GM08714 (cell line): ENCODE measurements around the gene BORCS5.
"Not testable (repeated sequence)": the region's sequence is repeated elsewhere in the genome, so short reads cannot be mapped to it uniquely, and the experiment has no call there.

Experiments
- H3K4me3 ChIP-seq: fragments of 200-500 bp; sonication (Bioruptor generic); 2 replicates; pipeline ENCODE4 v1.5.1; 2014; ENCODE audit warnings: mild to moderate bottlenecking, low read length, inconsistent platforms
- ZNF274 ChIP-seq: IDR thresholded peaks from 2 replicates; pipeline ENCODE4 v1.6.1; 2012; ENCODE audit warnings: mild to moderate bottlenecking, low read depth, low read length

The BORCS5 gene

DNA sequence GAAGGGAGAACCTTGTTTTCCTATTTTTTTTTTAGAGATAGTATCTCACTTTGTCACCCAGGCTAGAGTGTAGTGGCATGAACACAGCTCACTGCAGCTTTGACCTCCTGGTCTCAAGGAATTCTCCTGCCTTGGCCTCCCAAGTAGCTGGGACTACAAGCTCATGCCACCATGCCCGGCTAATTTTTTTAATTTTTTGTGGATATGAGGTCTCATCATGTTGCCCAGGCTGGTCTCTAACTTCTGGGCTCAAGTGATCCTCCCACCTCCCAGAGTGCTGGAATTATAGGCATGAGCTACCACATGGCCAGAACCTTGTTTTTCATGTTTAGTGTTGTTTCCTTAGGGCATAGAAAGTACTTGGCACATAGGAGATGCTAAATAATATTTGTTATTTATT lies 20.4 kb upstream of the BORCS5 start:
- no peak for TF ChIP-seq ZNF274
- H3K4me3 ChIP-seq, result no peak overlapping the region

DNA sequence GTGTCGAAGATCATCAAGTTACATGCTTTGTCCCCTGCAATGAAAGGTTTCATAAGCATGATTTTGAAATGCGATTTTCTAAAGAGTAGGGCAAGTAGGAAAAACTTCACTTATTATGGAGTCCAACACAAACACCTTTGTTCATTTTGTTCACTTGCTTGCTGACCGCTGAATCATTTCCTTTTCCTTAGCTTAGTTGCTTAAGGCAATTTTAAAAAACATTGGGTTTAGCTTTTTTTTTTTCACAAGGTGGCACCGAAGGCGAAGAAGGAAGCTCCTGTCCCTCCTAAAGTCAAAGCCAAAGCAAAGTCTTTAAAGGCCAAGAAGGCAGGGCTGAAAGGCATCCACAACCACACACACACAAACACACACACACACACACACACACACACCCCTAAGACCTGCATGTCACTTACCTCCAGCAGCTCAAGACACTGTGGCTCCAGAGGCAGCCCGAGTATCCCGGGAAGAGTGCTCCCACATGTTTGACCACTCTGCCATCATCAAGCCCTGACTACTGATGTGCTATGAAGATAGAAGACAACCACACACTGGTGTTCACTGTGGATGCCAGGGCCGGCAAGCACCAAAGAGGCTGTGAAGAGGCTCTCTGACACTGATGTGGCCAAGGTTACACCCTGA lies 18.2 kb upstream of the BORCS5 start:
- H3K4me3 ChIP-seq, result no peak overlapping the region
- TF ChIP-seq ZNF274, result no peak

DNA sequence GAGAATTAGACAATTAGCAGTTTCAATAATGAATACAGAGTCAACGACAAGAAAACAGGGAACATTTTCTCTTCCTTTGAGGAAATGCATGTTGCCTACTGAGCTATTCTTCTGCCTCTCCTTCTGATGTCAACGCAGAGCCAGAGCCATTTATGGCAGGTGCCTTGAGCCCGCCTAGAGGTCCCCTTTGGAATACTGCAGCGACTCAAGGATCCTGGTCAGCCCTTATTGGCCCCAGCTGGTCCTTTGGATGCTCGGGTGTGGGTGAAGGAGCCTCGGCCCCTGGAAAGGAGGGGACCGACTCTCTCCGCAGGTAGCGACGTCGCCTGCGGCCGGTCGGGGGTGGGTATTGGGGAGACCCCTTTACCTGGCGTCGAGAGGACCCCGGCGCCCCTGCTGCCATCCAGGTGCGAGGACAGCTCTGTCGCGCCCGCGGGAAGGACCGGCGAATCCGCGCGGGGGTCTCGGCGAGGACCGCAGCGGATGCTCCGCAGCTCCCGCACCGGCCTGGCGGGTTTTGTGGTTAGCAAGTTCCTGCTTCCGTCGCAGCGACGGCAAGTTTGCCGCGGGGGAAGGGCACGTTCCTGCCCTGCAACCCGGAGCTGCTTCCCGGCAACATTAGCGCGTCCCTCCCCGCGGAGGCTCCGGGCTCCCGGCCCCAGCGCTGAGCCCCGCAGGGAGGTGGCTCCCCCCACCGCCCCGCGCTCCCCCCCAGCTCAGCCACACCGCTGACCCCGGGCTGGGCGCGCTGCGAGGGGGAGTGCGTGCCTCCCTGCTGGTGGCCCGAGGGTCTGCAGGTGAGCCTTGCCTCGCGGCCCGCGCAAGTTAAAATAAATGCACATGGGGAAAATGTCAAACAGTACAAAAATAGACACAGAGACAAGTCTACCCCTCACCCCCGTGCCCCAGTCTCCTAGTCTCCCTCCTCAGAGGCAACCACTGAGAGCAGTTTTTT lies 6.9 kb upstream of the BORCS5 start, which contains the start of gene MANSC1:
MANSC1 (minus strand) TSS at position 532 of the 955 bp plus-strand sequence. CDS start 6,928 bp downstream, outside the sequence.
- H3K4me3 ChIP-seq, result peak within 1 kb of the TSS; percentile 62
- no peak for TF ChIP-seq ZNF274

DNA sequence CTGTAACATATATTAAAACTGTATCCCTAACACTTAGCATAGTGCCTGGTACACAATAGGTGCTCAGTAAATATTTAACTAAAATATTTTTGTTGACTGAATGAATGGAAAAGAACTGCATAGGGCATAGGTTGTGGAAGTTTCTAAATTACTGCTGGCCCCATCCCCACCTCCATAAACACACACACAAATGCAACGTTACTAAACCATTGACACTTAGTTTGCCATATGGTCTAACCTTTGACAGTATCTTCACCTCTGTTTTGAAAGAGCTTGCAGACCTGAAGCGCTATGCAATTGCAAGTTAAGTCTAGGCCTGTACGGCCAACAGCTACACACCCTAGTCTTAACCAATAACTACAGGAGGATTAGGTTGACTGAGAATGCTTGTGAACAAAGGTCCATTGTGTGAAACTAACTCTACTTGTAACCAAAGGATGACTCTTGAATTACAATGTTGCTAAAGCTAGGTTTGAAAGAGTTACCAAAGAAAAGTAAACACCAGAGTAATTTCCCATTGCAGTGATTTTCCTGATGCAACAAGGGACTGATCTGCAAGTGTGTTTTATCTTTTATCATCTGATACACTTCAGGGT lies 5.9 kb upstream of the BORCS5 start:
- no peak overlapping the region for H3K4me3 ChIP-seq
- no peak for TF ChIP-seq ZNF274

DNA sequence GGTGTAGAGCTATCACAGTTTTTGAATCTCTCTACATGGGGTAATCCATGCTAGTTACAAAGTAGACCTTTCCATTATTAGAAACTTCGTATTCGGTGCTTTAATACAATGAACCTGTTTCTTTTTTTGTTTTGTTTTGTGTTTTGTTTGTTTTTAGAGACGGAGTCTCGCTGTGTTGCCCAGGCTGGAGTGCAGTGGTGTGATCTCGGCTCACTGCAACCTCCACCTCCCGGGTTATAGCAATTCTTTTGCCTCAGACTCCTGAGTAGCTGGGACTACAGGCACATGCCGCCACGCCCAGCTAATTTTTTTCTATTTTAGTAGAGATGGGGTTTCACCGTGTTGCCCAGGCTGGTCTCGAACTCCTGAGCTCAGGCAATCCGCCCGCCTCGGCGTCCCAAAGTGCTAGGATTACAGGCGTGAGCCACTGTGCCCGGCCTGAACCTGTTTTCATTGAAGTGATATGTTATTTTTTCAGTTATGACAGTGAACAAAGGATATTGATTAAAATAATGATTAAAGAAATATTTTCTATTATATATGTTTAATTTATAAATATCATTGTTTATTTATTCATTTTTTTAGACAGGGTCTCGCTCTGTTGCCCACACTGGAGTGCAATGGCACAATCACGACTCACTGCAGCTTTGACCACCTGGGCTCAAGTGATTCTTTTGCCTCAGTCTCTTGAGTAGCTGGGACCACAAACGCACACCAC lies 5.3 kb upstream of the BORCS5 start:
- H3K4me3 ChIP-seq, result not testable (repeated sequence)

DNA sequence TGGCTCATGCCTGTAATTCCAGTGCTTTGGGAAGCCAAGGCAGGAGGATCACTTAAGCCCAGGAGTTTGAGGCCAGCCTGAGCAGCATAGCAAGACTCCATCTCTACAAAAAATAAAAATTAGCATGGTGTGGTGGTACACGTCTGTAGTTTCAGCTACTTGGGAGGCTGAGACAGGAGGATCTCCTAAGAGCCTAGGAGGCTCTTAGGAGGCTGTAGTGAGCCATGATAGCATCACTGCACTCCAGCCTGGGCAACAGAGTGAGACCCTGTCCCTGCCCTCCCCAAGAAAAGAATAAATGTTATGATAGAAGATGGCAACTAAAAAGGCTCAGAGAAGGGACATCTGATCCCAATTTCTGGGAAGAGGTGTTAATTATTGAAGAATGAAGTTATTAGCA lies 3.6 kb upstream of the BORCS5 start:
- no peak overlapping the region for H3K4me3 ChIP-seq
- no peak for TF ChIP-seq ZNF274

DNA sequence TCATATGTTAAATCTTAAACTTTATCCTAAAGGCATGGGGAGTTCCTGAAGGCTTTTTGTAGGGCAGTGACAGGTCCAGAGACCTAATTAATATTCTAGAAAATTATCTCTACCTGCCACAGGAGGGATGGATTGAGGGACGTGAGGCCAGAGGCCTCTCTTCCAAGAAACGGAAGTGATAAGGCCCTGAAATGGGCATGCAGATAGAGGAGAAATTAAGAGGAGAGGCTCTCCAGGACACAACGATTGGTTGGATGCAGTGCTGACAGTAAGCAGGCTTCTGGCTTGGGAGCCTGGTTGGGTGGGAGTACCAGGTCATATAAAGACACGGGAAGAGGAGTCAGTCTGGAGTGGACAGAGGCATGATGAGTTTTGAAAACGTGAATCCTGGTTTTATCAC lies 3.1 kb upstream of the BORCS5 start:
- TF ChIP-seq ZNF274, result no peak
- no peak overlapping the region for H3K4me3 ChIP-seq

DNA sequence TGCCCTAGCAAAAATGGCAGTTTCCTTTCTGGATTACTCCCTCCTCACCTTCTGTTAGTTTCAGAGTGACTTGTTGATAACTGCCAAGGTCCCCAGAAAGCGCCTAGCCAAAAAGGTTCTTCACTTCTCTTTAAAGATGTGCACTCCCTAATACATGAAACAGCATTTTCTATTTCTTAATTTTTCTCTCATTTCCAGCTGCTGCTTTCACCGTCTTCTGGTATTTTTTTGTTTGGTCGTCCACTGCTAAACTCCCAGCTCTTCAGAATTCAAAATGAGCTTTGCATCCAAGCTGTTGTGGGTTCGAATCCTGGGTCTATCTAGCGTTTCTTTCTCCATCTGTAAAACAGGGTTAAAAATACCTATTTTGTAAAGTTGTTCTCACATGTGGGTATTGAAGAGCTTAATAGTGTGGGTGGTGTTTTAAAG lies 397 bp upstream of the BORCS5 start:
- H3K4me3 ChIP-seq, result peak overlapping the region; percentile 61
- no peak for TF ChIP-seq ZNF274

DNA sequence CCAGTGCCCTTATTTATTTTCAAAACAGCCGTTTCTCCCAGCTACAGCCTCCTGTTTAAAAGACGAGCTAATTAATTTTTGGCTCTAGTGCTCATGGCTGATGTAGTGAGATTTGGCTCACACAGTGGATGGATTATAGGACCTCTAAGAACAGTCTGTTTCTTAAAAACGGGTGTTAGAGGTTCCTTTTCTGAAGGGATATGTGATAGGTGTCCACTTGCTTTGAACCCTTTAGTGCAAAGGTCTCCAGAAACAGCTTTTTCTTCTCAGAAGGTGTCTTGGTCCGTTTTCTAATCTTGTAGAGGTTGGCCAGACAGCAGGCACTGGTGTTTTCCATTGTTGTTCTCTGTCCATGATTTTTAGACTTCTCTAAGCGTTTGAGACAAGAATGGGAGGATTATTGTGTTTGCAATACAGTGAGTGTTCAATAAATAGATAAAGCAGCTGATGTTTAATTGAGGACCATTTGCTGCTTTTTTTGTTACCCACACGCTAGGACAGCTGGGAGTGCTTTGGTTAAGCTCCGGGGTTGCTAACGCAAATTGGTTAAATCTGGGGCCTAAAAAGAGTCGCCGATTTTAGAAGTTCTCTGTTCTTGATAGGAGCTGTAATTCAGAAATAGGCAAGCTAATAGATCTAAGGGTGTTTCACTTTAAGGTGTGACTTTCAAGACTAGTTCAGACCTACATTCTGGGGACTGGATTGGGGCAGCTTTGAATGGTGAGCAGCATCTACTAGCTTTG lies 1.0 kb downstream of the BORCS5 start:
- peak overlapping the region; percentile 93 for H3K4me3 ChIP-seq
- TF ChIP-seq ZNF274, result no peak

DNA sequence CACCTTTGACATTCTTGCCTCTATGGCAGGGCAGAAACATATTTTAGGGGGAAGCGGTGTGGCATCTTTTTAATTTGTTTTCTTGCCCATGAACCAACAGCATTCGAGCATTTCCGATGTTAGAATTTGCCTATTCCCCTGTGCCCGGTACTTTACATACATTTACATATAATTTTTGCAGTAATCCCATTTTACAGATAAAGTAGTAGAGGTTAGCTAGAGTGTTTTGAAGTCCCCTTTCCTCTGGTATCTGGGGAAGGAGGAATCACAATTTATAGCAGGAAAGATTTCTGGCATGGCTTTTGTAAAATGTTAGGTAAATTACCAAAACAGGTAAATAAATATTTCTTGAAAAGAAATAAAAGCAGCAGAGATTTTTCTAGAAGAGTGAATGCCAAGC lies 1.6 kb downstream of the BORCS5 start:
- H3K4me3 ChIP-seq, result peak overlapping the region; percentile 93
- no peak for TF ChIP-seq ZNF274

DNA sequence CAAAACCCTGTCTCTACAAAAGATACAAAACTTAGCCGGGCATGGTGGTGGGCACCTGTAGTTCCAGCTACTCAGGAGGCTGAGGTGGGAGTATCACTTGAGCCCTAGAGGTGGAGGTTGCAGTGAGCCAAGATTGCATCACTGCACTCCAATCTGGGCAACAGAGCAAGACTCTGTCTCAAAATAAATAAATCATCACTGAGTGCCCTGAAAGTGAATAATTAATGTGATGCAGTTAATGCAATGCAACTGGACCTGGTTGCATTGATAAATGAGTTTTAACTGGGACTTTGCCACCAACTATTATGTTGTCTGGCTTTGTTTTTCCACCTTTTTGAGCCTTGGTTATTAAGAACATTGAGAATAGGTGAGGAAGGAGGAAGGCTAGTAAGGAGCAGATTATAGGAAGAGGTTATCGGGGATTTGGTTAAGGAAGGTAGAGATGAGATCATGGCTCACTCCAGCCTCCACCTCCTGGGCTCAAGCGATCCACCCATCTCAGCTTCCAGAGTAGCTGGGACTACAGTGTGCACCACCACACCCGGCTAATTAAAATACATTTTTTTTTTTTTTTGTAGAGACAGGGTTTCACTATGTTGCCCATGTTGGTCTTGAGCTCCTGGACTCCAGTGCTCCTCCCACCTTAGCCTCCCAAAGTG lies 8.0 kb downstream of the BORCS5 start:
- no peak for TF ChIP-seq ZNF274
- H3K4me3 ChIP-seq, result no peak overlapping the region

DNA sequence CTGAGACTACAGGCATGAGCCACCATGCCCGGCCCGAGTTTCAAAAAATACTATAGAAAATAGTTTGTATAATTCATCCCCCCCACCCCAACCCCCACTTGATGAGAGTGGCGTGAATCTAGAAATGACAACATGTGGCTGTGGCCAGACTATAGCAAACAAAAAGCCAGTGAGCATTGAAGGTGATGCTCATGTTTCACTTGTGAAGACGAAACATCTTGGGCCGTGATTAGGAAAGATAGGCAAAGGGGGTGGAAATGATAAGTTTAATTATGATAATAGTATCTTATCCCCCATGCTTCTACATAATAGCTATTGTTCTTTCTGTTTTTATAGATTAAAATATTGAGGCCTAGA lies 8.5 kb downstream of the BORCS5 start:
- no peak for TF ChIP-seq ZNF274
- H3K4me3 ChIP-seq, result no peak overlapping the region

DNA sequence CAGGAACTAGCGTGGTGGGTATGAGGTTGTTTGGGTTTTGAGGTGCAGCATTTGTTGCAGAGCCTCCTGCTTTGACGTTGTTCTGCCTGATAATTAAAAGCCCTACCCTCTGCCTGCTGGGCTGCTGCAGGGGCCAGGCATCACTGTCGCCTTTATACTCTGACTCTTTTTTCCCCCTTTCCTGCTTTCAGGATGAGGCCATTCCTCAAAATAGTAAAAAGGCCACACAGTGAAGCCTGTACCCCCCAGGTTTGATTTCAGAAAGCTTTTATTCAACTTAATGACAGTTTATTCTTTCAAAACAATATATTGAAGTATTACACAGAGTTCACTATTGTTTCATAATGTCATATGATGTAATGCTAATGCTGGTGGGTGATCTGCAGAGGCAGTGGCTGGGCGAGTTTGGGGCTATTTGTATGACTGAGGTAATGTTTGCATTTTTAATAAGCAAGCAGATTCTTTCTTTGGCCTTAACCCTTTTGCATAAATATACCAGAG lies 9.1 kb downstream of the BORCS5 start:
- H3K4me3 ChIP-seq, result no peak overlapping the region
- no peak for TF ChIP-seq ZNF274
